Naive thymus-derived CD4-positive, alpha-beta T cell (primary cell): ENCODE results near the gene ATP1A3. TPM values are rescaled to one million over a fixed set of nuclear protein-coding genes. Genes with fewer than 3 reads are reported as not detected.

Experiments used
- ATAC-seq: fragments of 150-1000 bp; cut with Tn5 transposase; 2 replicates; pipeline ENCODE4 v1.10.0; 2021; ENCODE audit warnings: mild to moderate bottlenecking, moderate library complexity
- CTCF ChIA-PET: fragments of 350-600 bp; sonication (Branson Sonifier 250); formaldehyde crosslinking; loops from one replicate; lab custom pipeline; 2021; ENCODE audit warnings: antibody characterized with exemption; lab: Charles Lee
- POLR2A ChIA-PET: fragments of 350-600 bp; sonication (Branson Sonifier 250); formaldehyde crosslinking; loops from one replicate; lab custom pipeline; 2021; ENCODE audit warnings: antibody characterized with exemption, inconsistent platforms; lab: Charles Lee
- DNase-seq, 9 donors: peaks; one replicate each; pipeline versions ENCODE4 v3.0.0 to v3.0.0-alpha.2; 2020 to 2022; ENCODE audit warnings: mixed read lengths in 1 of 9
- H3K27ac ChIP-seq: one replicate; pipeline ENCODE4 v1.7.0; 2013; ENCODE audit warnings: mild to moderate bottlenecking, low read depth, low read length, moderate library complexity
- H3K27me3 ChIP-seq, 2 donors: one replicate each; pipeline ENCODE4 v1.7.0; 2013; ENCODE audit warnings: low read length in 2 of 2, mild to moderate bottlenecking in 2 of 2, moderate library complexity in 2 of 2; ENCODE audit not compliant: control insufficient read depth in 2 of 2, insufficient read depth in 2 of 2
- H3K36me3 ChIP-seq, 3 experiments: 1 replicate in 2 of 3; 2 replicates in 1 of 3; pipeline ENCODE4 v1.7.0; 2013; ENCODE audit warnings: low read length in 3 of 3, mild to moderate bottlenecking in 3 of 3, moderate library complexity in 1 of 3; ENCODE audit not compliant: insufficient read depth in 3 of 3, control insufficient read depth in 2 of 3
- H3K4me1 ChIP-seq, 2 donors: one replicate each; pipeline ENCODE4 v1.7.0; 2013; ENCODE audit warnings: low read length in 2 of 2, mild to moderate bottlenecking in 2 of 2, moderate library complexity in 1 of 2; ENCODE audit not compliant: control insufficient read depth in 2 of 2, insufficient read depth in 2 of 2
- H3K4me3 ChIP-seq: 2 replicates; pipeline ENCODE4 v1.7.0; 2013; ENCODE audit warnings: mild to moderate bottlenecking, low read length
- H3K9me3 ChIP-seq, 3 experiments: 1 replicate in 2 of 3; 2 replicates in 1 of 3; pipeline ENCODE4 v1.7.0; 2013; ENCODE audit warnings: low read length in 3 of 3; ENCODE audit not compliant: control insufficient read depth in 2 of 3
- H3K27ac Mint-ChIP-seq, 9 donors: one replicate each; pipeline ENCODE4 v1.8.0; 2020 to 2022; ENCODE audit warnings: mixed read lengths in 9 of 9, mild to moderate bottlenecking in 8 of 9, moderate library complexity in 5 of 9, inconsistent platforms in 2 of 9
- H3K27me3 Mint-ChIP-seq, 5 donors: one replicate each; pipeline ENCODE4 v1.8.0; 2021 to 2022; ENCODE audit warnings: mixed read lengths in 5 of 5, mild to moderate bottlenecking in 1 of 5
- H3K36me3 Mint-ChIP-seq, 5 donors: one replicate each; pipeline ENCODE4 v1.8.0; 2020 to 2022; ENCODE audit warnings: mixed read lengths in 5 of 5, mild to moderate bottlenecking in 3 of 5, inconsistent platforms in 1 of 5
- H3K4me1 Mint-ChIP-seq, 7 donors: one replicate each; pipeline ENCODE4 v1.8.0; 2020 to 2022; ENCODE audit warnings: mixed read lengths in 7 of 7, mild to moderate bottlenecking in 3 of 7, inconsistent platforms in 1 of 7
- H3K4me3 Mint-ChIP-seq, 10 donors: one replicate each; pipeline ENCODE4 v1.8.0; 2020 to 2022; ENCODE audit warnings: mild to moderate bottlenecking in 10 of 10, mixed read lengths in 10 of 10, moderate library complexity in 6 of 10, inconsistent platforms in 2 of 10
- H3K9me3 Mint-ChIP-seq, 11 donors: one replicate each; pipeline ENCODE4 v1.8.0; 2020 to 2022; ENCODE audit warnings: mixed read lengths in 11 of 11, mild to moderate bottlenecking in 4 of 11, inconsistent platforms in 1 of 11, moderate library complexity in 1 of 11
- intact Hi-C, 2 donors: fragments of 100-400 bp; cut with micrococcal nuclease; formaldehyde crosslinking; loops; one replicate each; pipeline ENCODE4 v1.15.1; 2023
- polyA plus RNA-seq, 2 donors: library from polyadenylated mRNA; unstranded; fragments of 300-500 nt; fragmentation: Illumina TruSeq; gene quantifications; one replicate each; pipeline ENCODE4 v1.2.3, GENCODE V29; 2021
- total RNA-seq, 6 experiments: library from RNA in 5 of 6; stranded (reverse) in 5 of 6; gene quantifications; 1 replicate in 5 of 6; 2 replicates in 1 of 6; pipeline ENCODE4 v1.2.3 and lab custom pipeline; 2021 to 2026

ATP1A3 gene
- total and polyA plus RNA-seq, 7 experiments from 2014 or later, result 0.54 to 5.0 (median 2.7) TPM

DNA sequence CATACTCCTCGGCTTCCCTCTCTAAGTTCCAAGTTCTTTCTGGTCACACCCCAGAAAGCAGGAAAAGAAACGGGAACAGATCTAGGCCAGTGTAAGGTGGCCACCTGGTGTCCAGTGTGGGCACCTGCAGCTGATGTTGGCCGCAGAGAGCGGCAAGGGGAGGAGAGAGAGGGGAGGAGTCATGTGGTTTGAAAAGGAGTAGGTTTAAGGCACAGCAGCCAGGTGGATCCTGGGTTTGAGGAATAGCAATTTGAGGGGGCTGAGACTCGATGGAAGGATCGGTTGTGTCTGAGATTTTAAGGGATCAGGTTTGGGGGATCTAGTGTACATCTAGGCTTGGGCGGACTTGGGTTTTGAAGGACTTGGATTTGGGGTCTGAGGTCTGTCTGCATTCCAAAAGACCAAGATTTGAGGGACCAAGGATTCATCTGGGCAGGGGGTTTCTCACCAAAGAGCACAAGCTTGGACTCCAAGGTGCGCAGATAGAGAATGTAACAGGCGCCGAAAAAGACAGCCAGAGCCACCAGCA lies 36.1 kb downstream of the ATP1A3 start:
- Histone ChIP-seq H3K27ac (peak overlapping the region; percentile 81), H3K4me3 (peak overlapping the region; percentile 78), H3K9me3 (no peaks in the 10 kb centered on the region), H3K36me3 (peaks cover 0 to 17% (median 0%) of the 10 kb centered on the region in 3 experiments), H3K4me1 (peaks cover 8 to 9% of the 10 kb centered on the region in 2 donors), H3K27me3 (no peaks in the 10 kb centered on the region)
- no peaks in the 10 kb centered on the region for H3K9me3 Mint-ChIP-seq
- intact Hi-C loops, result loop anchor here (2.0 to 5.0 kb wide), 7 partner anchors 34 to 285 kb away; partner anchors contain the start of genes ATP1A3 (in 1 of the 2), GSK3A (in 1 of the 2) and ZNF574 (in 1 of the 2)
- ChIA-PET CTCF (interaction anchor here (0.5 to 1.7 kb wide), 4 partner anchors 85 to 1515 kb away, joined by 4 to 6 read pairs (median 6); no protein-coding TSS in a partner anchor), POLR2A (interaction anchor here (0.7 to 4.3 kb wide), 12 partner anchors 12 to 106 kb away, joined by 3 to 29 read pairs (median 4); partner anchors contain the start of genes ERFL and RPS19)
- H3K4me1 Mint-ChIP-seq, result peaks cover 17 to 22% (median 18%) of the 10 kb centered on the region in 7 donors
- ATAC-seq (peak; percentile 44), DNase-seq (peak in 2 of 9 donors; percentile 19 to 31)
- peak overlapping the region; percentile 80 to 99 (median 91) for H3K4me3 Mint-ChIP-seq
- H3K27ac Mint-ChIP-seq, result peak overlapping the region; percentile 74 to 93 (median 83)
- no peaks in the 10 kb centered on the region for H3K27me3 Mint-ChIP-seq
- H3K36me3 Mint-ChIP-seq, result peaks cover 0 to 6% (median 0%) of the 10 kb centered on the region in 5 donors

DNA sequence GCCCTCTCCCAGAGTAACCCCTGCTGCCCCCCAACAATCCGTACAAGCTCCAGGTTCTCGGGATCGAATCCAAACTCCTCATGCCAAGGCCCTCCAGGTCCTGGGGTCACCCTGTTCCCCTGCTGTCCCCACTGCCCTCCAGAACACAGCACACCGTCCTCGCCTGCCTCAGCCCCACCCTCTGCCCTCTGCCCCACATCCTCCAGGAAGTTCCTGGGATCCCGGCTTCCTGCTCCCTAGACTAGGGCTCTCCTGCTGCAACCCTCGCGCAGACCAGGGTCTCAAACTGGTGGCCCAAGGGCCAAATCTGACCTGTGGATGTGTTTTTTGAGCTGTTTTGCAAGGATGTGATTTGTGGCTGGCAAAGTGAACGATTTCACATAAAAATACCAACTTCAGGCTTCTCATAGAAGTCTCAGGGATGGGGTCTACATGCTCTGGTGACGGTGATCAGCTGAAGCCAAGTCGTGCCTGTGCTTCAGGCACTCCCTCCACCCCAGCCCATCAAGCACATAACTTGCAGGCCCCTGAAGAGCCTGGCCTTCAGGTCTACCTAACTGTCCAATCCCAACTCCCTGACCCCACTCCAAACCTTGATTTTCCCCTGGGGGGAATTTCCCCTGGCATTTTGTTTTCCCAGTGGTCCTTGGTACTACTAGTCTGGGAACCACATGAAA lies 36.7 kb downstream of the ATP1A3 start:
- peak overlapping the region in 9 of 10 donors; percentile 11 to 99 (median 91) for H3K4me3 Mint-ChIP-seq
- H3K9me3 Mint-ChIP-seq, result no peaks in the 10 kb centered on the region
- Histone ChIP-seq H3K4me1 (peaks cover 8 to 9% of the 10 kb centered on the region in 2 donors), H3K27ac (peak overlapping the region; percentile 81), H3K36me3 (peaks cover 0 to 17% (median 0%) of the 10 kb centered on the region in 3 experiments), H3K9me3 (no peaks in the 10 kb centered on the region), H3K4me3 (no peak overlapping the region), H3K27me3 (no peaks in the 10 kb centered on the region)
- ATAC-seq (no peak), DNase-seq (no peak)
- H3K27me3 Mint-ChIP-seq, result no peaks in the 10 kb centered on the region
- peaks cover 17 to 22% (median 18%) of the 10 kb centered on the region in 7 donors for H3K4me1 Mint-ChIP-seq
- POLR2A ChIA-PET, result interaction anchor here (0.7 to 4.3 kb wide), 4 partner anchors 11 to 98 kb away, joined by 3 to 29 read pairs (median 18); partner anchors contain the start of gene RPS19
- CTCF ChIA-PET, result interaction anchor here (0.7 to 1.5 kb wide), 2 partner anchors 84 to 97 kb away, joined by 6 read pairs; partner anchors contain the start of gene RPS19
- peak overlapping the region; percentile 74 to 93 (median 83) for H3K27ac Mint-ChIP-seq
- peaks cover 0 to 6% (median 0%) of the 10 kb centered on the region in 5 donors for H3K36me3 Mint-ChIP-seq
- intact Hi-C loops, result loop anchor here in 1 of 2 donors (5.0 kb wide), 1 partner anchor 35 kb away; the partner anchor contains the start of gene ATP1A3

DNA sequence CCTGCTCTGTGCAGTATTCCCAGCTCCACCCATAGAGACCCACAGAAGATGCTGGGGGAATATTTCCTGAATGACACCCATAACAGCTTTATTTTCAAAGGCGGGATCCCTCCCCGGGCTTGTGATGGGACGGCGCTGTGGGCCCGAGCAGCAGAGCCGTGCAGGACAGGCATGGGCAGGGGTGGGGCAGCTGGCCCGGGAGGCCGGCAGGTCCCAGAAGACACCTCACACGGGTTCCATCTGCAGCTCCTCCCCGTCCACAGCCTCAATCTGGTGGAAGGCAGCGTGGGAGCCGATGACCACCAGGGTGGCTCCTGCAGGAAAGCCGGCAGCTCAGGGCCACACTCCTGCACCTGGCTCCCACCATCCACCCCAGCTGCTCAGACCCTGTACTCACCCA lies 37.4 kb downstream of the ATP1A3 start:
- no peaks in the 10 kb centered on the region for H3K9me3 ChIP-seq
- H3K4me1 ChIP-seq, result peaks cover 9% of the 10 kb centered on the region in 2 donors
- no peak for ATAC-seq
- peaks cover 19 to 25% (median 21%) of the 10 kb centered on the region in 7 donors for H3K4me1 Mint-ChIP-seq
- peak overlapping the region in 1 of 9 donors; percentile 51 for H3K27ac Mint-ChIP-seq
- H3K4me3 Mint-ChIP-seq, result peak overlapping the region in 3 of 10 donors; percentile 14 to 80 (median 38)
- no peaks in the 10 kb centered on the region for H3K27me3 Mint-ChIP-seq
- H3K4me3 ChIP-seq, result no peak overlapping the region
- ChIA-PET CTCF (interaction anchor here (0.7 kb wide), 1 partner anchor 96 kb away, joined by 6 read pairs; the partner anchor contains the start of gene RPS19), POLR2A (interaction anchor here (3.8 to 4.3 kb wide), 2 partner anchors 10 to 97 kb away, joined by 28 to 29 read pairs; partner anchors contain the start of gene RPS19)
- peaks cover 0 to 17% (median 0%) of the 10 kb centered on the region in 3 experiments for H3K36me3 ChIP-seq
- intact Hi-C loops, result loop anchor here in 1 of 2 donors (5.0 kb wide), 1 partner anchor 36 kb away; the partner anchor contains the start of gene ATP1A3
- DNase-seq, result no peak
- no peaks in the 10 kb centered on the region for H3K9me3 Mint-ChIP-seq
- no peak overlapping the region for H3K27ac ChIP-seq
- no peaks in the 10 kb centered on the region for H3K27me3 ChIP-seq
- H3K36me3 Mint-ChIP-seq, result peaks cover 0 to 6% (median 0%) of the 10 kb centered on the region in 5 donors

DNA sequence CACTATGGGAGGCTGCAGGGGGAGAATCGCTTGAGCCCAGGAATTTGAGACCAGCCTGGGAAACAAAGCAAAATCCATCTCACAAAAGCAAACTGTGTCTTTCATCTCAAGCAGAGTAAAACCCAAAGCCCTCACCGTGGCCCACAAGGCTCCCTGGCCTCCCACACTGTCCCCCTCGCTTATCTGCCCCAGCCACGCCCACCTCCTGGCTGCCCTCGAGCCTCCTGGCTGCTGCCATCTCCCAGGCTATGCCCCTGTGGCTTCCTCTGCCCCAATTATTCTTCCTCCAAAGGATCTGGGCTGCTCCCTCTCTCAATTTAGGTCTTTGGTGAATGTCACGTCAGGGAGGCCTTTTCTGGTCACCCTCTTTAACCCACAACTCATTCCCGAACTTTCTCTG lies 38.5 kb downstream of the ATP1A3 start:
- intact Hi-C loops, result loop anchor here in 1 of 2 donors (5.0 kb wide), 1 partner anchor 37 kb away; the partner anchor contains the start of gene ATP1A3

DNA sequence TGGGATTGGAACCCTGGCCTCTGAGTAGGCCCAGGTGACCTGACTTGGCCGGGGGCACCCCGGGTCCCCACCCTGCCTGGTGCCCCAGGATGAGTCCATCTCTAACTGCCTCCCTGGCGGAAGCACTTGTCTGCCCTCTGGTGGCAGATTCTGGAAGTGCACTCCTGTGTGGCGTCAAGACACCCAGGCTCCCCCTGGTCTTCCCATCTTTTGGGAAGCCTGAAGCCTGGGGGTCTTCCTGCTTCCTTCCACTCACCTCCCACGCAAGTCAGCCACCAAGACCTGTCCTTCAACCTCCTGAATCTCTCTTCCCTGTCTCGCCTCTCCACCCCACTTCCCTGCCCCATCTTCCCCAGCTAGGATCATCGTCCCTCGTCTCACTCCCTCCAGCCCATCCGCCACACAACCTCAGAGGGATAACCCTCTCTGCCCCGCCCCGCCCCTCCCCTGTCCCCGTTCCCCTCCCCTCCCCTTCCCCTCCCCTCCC lies 42.3 kb downstream of the ATP1A3 start:
- POLR2A ChIA-PET, result interaction anchor here (0.8 to 5.6 kb wide), 5 partner anchors 65 to 92 kb away, joined by 3 to 39 read pairs (median 12); partner anchors contain the start of gene RPS19
- Mint-ChIP-seq H3K4me1 (peaks cover 11 to 19% (median 12%) of the 10 kb centered on the region in 7 donors), H3K4me3 (peak overlapping the region in 2 of 10 donors; percentile 54 to 67), H3K27me3 (no peaks in the 10 kb centered on the region), H3K36me3 (peaks cover 0 to 4% (median 0%) of the 10 kb centered on the region in 5 donors), H3K9me3 (no peaks in the 10 kb centered on the region), H3K27ac (peak overlapping the region in 8 of 9 donors; percentile 48 to 89 (median 63))
- ATAC-seq (peak; percentile 95), DNase-seq (peak; percentile 63 to 93 (median 78))
- intact Hi-C loops, result loop anchor here (1.0 to 2.0 kb wide), 6 partner anchors 16 to 158 kb away; no protein-coding TSS in a partner anchor
- CTCF ChIA-PET, result interaction anchor here (0.7 to 4.3 kb wide), 9 partner anchors 21 to 160 kb away, joined by 3 to 41 read pairs (median 4); partner anchors contain the start of gene RPS19
- H3K36me3 ChIP-seq, result peaks cover 0 to 10% (median 0%) of the 10 kb centered on the region in 3 experiments
- no peaks in the 10 kb centered on the region for H3K27me3 ChIP-seq
- no peak overlapping the region for H3K4me3 ChIP-seq
- no peaks in the 10 kb centered on the region for H3K9me3 ChIP-seq
- peaks cover 0 to 15% of the 10 kb centered on the region in 2 donors for H3K4me1 ChIP-seq
- H3K27ac ChIP-seq, result peak overlapping the region; percentile 15

More for the DNA sequence above, 38.5 kb downstream of the ATP1A3 start:
- Mint-ChIP-seq H3K27me3 (no peaks in the 10 kb centered on the region), H3K4me3 (no peak overlapping the region), H3K27ac (peak overlapping the region in 2 of 9 donors; percentile 21 to 86), H3K9me3 (no peaks in the 10 kb centered on the region), H3K4me1 (peaks cover 24 to 29% (median 24%) of the 10 kb centered on the region in 7 donors), H3K36me3 (peaks cover 0 to 6% (median 0%) of the 10 kb centered on the region in 5 donors)
- no peak for DNase-seq
- Histone ChIP-seq H3K27ac (no peak overlapping the region), H3K27me3 (no peaks in the 10 kb centered on the region), H3K4me1 (peaks cover 9 to 15% of the 10 kb centered on the region in 2 donors), H3K36me3 (peaks cover 0 to 17% (median 0%) of the 10 kb centered on the region in 3 experiments), H3K4me3 (no peak overlapping the region), H3K9me3 (no peaks in the 10 kb centered on the region)
- ATAC-seq, result no peak
- ChIA-PET POLR2A (interaction anchor here (4.3 kb wide), 1 partner anchor 96 kb away, joined by 29 read pairs; the partner anchor contains the start of gene RPS19), CTCF (no interaction called here)
